Loucy (cell line): ENCODE measurements around the gene CPXM2.
"Not testable (repeated sequence)": the region's sequence is repeated elsewhere in the genome, so short reads cannot be mapped to it uniquely, and the experiment has no call there.

Source experiments
- H2AFZ ChIP-seq: fragments of 200-600 bp; sonication (generic); 2 replicates; pipeline ENCODE4 v1.6.0; 2016; ENCODE audit warnings: antibody characterized with exemption, mild to moderate bottlenecking, low read length, moderate library complexity
- H3F3A ChIP-seq: fragments of 200-600 bp; 2 replicates; pipeline ENCODE4 v1.6.0; 2016; ENCODE audit warnings: antibody characterized with exemption, low read depth, mild to moderate bottlenecking
- H3K27me3 ChIP-seq: fragments of 200-600 bp; sonication (generic); 2 replicates; pipeline ENCODE4 v1.6.1; 2014; ENCODE audit warnings: low read length, mild to moderate bottlenecking; ENCODE audit not compliant: insufficient read depth, poor library complexity, severe bottlenecking
- H3K36me3 ChIP-seq: fragments of 200-600 bp; sonication (generic); 2 replicates; pipeline ENCODE4 v1.6.1; 2016; ENCODE audit warnings: low read length; ENCODE audit not compliant: insufficient read depth
- H3K4me1 ChIP-seq: fragments of 200-600 bp; sonication (generic); 2 replicates; pipeline ENCODE4 v1.5.1; 2014; ENCODE audit warnings: low read length, mild to moderate bottlenecking; ENCODE audit not compliant: insufficient read depth, poor library complexity, severe bottlenecking
- H3K4me2 ChIP-seq: fragments of 200-600 bp; sonication (generic); 2 replicates; pipeline ENCODE4 v1.6.0; 2014; ENCODE audit warnings: antibody characterized with exemption, low read length, low read depth, mild to moderate bottlenecking; ENCODE audit not compliant: poor library complexity, severe bottlenecking
- H3K4me3 ChIP-seq: fragments of 200-600 bp; sonication (generic); 2 replicates; pipeline ENCODE4 v1.5.1; 2014; ENCODE audit warnings: low read length, mild to moderate bottlenecking, mixed read lengths; ENCODE audit not compliant: poor library complexity, severe bottlenecking
- H3K79me2 ChIP-seq: fragments of 200-600 bp; sonication (generic); 2 replicates; pipeline ENCODE4 v1.6.1; 2014; ENCODE audit warnings: low read length; ENCODE audit not compliant: insufficient read depth
- H3K9ac ChIP-seq: fragments of 200-600 bp; sonication (generic); 2 replicates; pipeline ENCODE4 v1.6.0; 2014; ENCODE audit warnings: mild to moderate bottlenecking, low read depth, low read length, moderate library complexity; ENCODE audit not compliant: poor library complexity, severe bottlenecking
- H3K9me2 ChIP-seq: fragments of 200-600 bp; sonication (generic); replicated peaks from 2 replicates; pipeline ENCODE4 v1.6.1; 2016; ENCODE audit warnings: low read depth, low read length, mixed read lengths
- H3K9me3 ChIP-seq: fragments of 200-600 bp; sonication (generic); 2 replicates; pipeline ENCODE4 v1.6.1; 2014; ENCODE audit warnings: mild to moderate bottlenecking, antibody characterized with exemption, low read length, low read depth; ENCODE audit not compliant: insufficient read depth
- H4K20me1 ChIP-seq: fragments of 200-600 bp; sonication (generic); 2 replicates; pipeline ENCODE4 v1.6.0; 2014; ENCODE audit warnings: antibody characterized with exemption, low read length, mild to moderate bottlenecking; ENCODE audit not compliant: insufficient read depth, poor library complexity, severe bottlenecking
- CTCF ChIP-seq: fragments of 200-600 bp; sonication (generic); conservative IDR thresholded peaks from 2 replicates; pipeline ENCODE4 v1.5.1; 2014; ENCODE audit warnings: mild to moderate bottlenecking, antibody characterized with exemption, low read length
- EZH2phosphoT487 ChIP-seq: fragments of 200-600 bp; IDR thresholded peaks from 2 replicates; pipeline ENCODE4 v1.6.1; 2018; ENCODE audit warnings: antibody characterized with exemption, mild to moderate bottlenecking, moderate library complexity, borderline replicate concordance

The CPXM2 gene

GRCh38 chr10:123741146-123741545 lies 150.5 kb downstream of the CPXM2 start:
- Histone ChIP-seq H3K4me1 (no peaks in the 10 kb centered on the region), H3F3A (no peaks in the 10 kb centered on the region), H3K4me2 (no peak overlapping the region), H4K20me1 (no peaks in the 10 kb centered on the region), H3K36me3 (no peaks in the 10 kb centered on the region), H3K9me2 (no peaks in the 10 kb centered on the region), H3K27me3 (no peaks in the 10 kb centered on the region), H3K79me2 (no peaks in the 10 kb centered on the region), H2AFZ (no peak overlapping the region), H3K9me3 (peaks cover 6% of the 10 kb centered on the region), H3K9ac (no peak overlapping the region), H3K4me3 (no peak overlapping the region)
- TF ChIP-seq CTCF (no peak), EZH2phosphoT487 (no peak)

GRCh38 chr10:123736917-123737316 lies 154.7 kb downstream of the CPXM2 start:
- H3K9me2 ChIP-seq, H3K36me3 ChIP-seq, H2AFZ ChIP-seq, H4K20me1 ChIP-seq, H3K9ac ChIP-seq, H3K4me1 ChIP-seq, H3K9me3 ChIP-seq, H3F3A ChIP-seq, H3K27me3 ChIP-seq, H3K4me3 ChIP-seq, H3K79me2 ChIP-seq, H3K4me2 ChIP-seq: not testable (repeated sequence)

- H3K36me3 ChIP-seq: no peaks in the 10 kb centered on the region
- no peak for TF ChIP-seq CTCF
- TF ChIP-seq EZH2phosphoT487: no peak
Observed at GRCh38 chr10:123729523-123729922, 162.1 kb downstream of the CPXM2 start.

GRCh38 chr10:123726836-123727235 lies 164.8 kb downstream of the CPXM2 start:
- Histone ChIP-seq H2AFZ (no peak overlapping the region), H3K79me2 (no peaks in the 10 kb centered on the region), H4K20me1 (no peaks in the 10 kb centered on the region), H3K4me2 (no peak overlapping the region), H3K9me2 (no peaks in the 10 kb centered on the region), H3K4me3 (no peak overlapping the region), H3K9me3 (no peaks in the 10 kb centered on the region; the same call in none of the 2 replicates), H3F3A (no peaks in the 10 kb centered on the region), H3K4me1 (no peaks in the 10 kb centered on the region), H3K27me3 (no peaks in the 10 kb centered on the region), H3K9ac (no peak overlapping the region), H3K36me3 (no peaks in the 10 kb centered on the region)
- no peak for TF ChIP-seq EZH2phosphoT487
- no peak for TF ChIP-seq CTCF

More at GRCh38 chr10:123729523-123729922, 162.1 kb downstream of the CPXM2 start:
- H3K9me2 ChIP-seq: no peaks in the 10 kb centered on the region
- H3K27me3 ChIP-seq: no peaks in the 10 kb centered on the region
- H4K20me1 ChIP-seq: no peaks in the 10 kb centered on the region
- no peak overlapping the region for H2AFZ ChIP-seq
- no peaks in the 10 kb centered on the region for H3K4me1 ChIP-seq
- no peaks in the 10 kb centered on the region for H3K79me2 ChIP-seq
- H3K4me3 ChIP-seq: no peak overlapping the region
- no peaks in the 10 kb centered on the region; the same call in 1 of the 2 replicates for H3K9me3 ChIP-seq
- H3F3A ChIP-seq: no peaks in the 10 kb centered on the region
- H3K4me2 ChIP-seq: no peak overlapping the region
- no peak overlapping the region for H3K9ac ChIP-seq
